Common myeloid progenitor, CD34-positive (primary cell): ENCODE measurements around the gene AKAP13.

Experiments
- CTCF ChIA-PET: fragments of 350-600 bp; sonication (Branson Sonifier 250); formaldehyde crosslinking; loops from one replicate; lab custom pipeline; 2021; ENCODE audit warnings: antibody characterized with exemption; lab: Charles Lee
- POLR2A ChIA-PET: fragments of 350-600 bp; sonication (Branson Sonifier 250); formaldehyde crosslinking; loops from one replicate; lab custom pipeline; 2021; ENCODE audit warnings: antibody characterized with exemption; lab: Charles Lee
- DNase-seq, 3 donors: peaks; one replicate each; pipeline versions ENCODE4 v3.0.0 to v3.0.0-alpha.2; 2013
- H3K27ac ChIP-seq, 2 experiments: 1 replicate in 1 of 2; 2 replicates in 1 of 2; pipeline ENCODE4 v1.7.0; 2013; ENCODE audit warnings: inconsistent platforms in 2 of 2, low read length in 2 of 2, mild to moderate bottlenecking in 2 of 2, low read depth in 1 of 2, moderate library complexity in 1 of 2; ENCODE audit not compliant: severe bottlenecking in 2 of 2, insufficient read depth in 1 of 2, poor library complexity in 1 of 2
- H3K27me3 ChIP-seq, 5 experiments: replicated peaks in 2 of 5; 1 replicate in 3 of 5; 2 replicates in 2 of 5; pipeline versions ENCODE4 v1.6.1 to v1.7.0; 2013; ENCODE audit warnings: low read length in 4 of 5, mild to moderate bottlenecking in 2 of 5, moderate library complexity in 2 of 5, inconsistent platforms in 1 of 5; ENCODE audit not compliant: insufficient read depth in 5 of 5, control insufficient read depth in 4 of 5
- H3K36me3 ChIP-seq, 4 experiments: 1 replicate in 2 of 4; 2 replicates in 2 of 4; pipeline versions ENCODE4 v1.6.1 to v1.7.0; 2013; ENCODE audit warnings: low read length in 3 of 4, control low read depth in 1 of 4, mild to moderate bottlenecking in 1 of 4; ENCODE audit not compliant: control insufficient read depth in 4 of 4, insufficient read depth in 4 of 4
- H3K4me1 ChIP-seq, 4 experiments: 1 replicate in 3 of 4; 2 replicates in 1 of 4; pipeline versions ENCODE4 v1.6.1 to v1.7.1; 2013; ENCODE audit warnings: low read length in 3 of 4, mild to moderate bottlenecking in 3 of 4, control low read depth in 1 of 4, inconsistent platforms in 1 of 4, moderate library complexity in 1 of 4; ENCODE audit not compliant: control insufficient read depth in 4 of 4, insufficient read depth in 4 of 4; ENCODE audit errors: control extremely low read depth in 1 of 4
- H3K4me3 ChIP-seq, 7 experiments: 1 replicate in 4 of 7; 2 replicates in 3 of 7; pipeline versions ENCODE4 v1.5.1 to v1.7.0; 2013; ENCODE audit warnings: mild to moderate bottlenecking in 7 of 7, low read length in 6 of 7, moderate library complexity in 6 of 7, inconsistent platforms in 2 of 7, low read depth in 2 of 7, control low read depth in 1 of 7; ENCODE audit not compliant: insufficient read depth in 4 of 7, control insufficient read depth in 1 of 7; ENCODE audit errors: extremely low read depth in 1 of 7
- H3K9me3 ChIP-seq, 5 experiments: 1 replicate in 4 of 5; 2 replicates in 1 of 5; pipeline versions ENCODE4 v1.6.1 to v1.7.1; 2013; ENCODE audit warnings: low read length in 4 of 5, mild to moderate bottlenecking in 2 of 5, inconsistent platforms in 1 of 5, low read depth in 1 of 5, moderate library complexity in 1 of 5; ENCODE audit not compliant: control insufficient read depth in 4 of 5, insufficient read depth in 2 of 5; ENCODE audit errors: control extremely low read depth in 1 of 5
- WGBS: methylation state at CpG from one replicate; pipeline ENCODE4 v1.1.5; 2013; ENCODE audit not compliant: insufficient coverage; 5-methylcytosine and 5-hydroxymethylcytosine counted together

The AKAP13 gene

DNA sequence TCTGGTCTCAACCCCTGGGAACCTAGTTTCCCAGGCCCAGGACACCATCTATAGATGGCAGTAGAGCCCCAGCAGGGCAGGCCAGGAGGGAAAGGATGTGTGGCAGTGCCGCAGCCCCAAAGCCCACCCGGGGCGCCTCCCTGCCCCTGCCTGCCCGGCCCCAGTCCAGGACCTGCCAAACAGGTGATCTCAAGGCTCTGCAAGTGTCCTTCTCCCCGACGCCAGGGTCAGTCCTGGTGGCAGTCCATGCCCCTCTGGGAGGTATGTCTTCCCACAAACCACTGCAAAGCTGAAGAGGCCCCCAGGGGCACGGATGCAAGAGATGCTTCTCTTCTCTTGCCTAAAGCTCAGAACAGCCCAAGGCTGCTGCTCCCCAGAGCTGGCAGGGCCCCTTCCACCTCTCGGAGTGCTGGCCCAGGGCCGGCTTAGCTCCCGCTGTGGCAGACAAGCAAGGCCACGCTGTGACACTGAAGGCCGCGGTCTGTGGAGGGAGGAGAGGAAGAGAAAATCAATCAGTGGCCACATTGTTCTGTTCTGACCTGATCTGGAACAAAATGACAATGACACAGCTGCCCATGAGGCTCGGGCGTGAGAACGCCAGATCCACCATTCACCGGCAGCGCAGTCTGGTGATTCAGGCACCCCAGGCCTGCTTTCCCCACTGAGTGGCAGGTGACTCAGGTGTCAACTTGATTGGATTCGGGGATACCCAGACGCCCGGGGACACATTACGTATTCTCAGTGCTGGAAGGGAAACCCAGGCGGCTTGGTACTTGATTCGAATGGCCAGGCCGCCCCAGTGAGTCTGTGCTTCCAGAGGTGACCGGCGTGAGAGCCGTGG, 380.3 kb downstream of the AKAP13 start:
- ChIA-PET CTCF (interaction anchor here (1.2 kb wide), 1 partner anchor 94 kb away, joined by 3 read pairs; no protein-coding TSS in a partner anchor), POLR2A (no interaction called here)
- DNase-seq, result no peak
- Histone ChIP-seq H3K36me3 (no peaks in the 10 kb centered on the region), H3K4me1 (no peaks in the 10 kb centered on the region), H3K27ac (no peak overlapping the region), H3K27me3 (no peaks in the 10 kb centered on the region), H3K9me3 (no peaks in the 10 kb centered on the region), H3K4me3 (no peak overlapping the region)
- WGBS, result 98% methylated on average over 26 of the region's 28 CpGs

GRCh38 chr15:85761635-85762034, 381.2 kb downstream of the AKAP13 start:
- CTCF ChIA-PET, result interaction anchor here (0.8 to 1.2 kb wide), 2 partner anchors 79 to 93 kb away, joined by 3 read pairs; no protein-coding TSS in a partner anchor
- Histone ChIP-seq H3K27me3 (no peaks in the 10 kb centered on the region), H3K27ac (no peak overlapping the region), H3K9me3 (no peaks in the 10 kb centered on the region), H3K4me3 (no peak overlapping the region), H3K36me3 (no peaks in the 10 kb centered on the region), H3K4me1 (no peaks in the 10 kb centered on the region)
- WGBS, result 100% methylated on average over 6 of the region's 9 CpGs
- POLR2A ChIA-PET, result interaction anchor here (0.6 kb wide), 2 partner anchors 23 to 100 kb away, joined by 3 to 6 read pairs; no protein-coding TSS in a partner anchor
- no peak for DNase-seq

- POLR2A ChIA-PET, result interaction anchor here (0.6 kb wide), 2 partner anchors 22 to 100 kb away, joined by 3 to 6 read pairs; no protein-coding TSS in a partner anchor
- 97% methylated on average over 15 of the region's 15 CpGs for WGBS
- H3K27ac ChIP-seq, result no peak overlapping the region
- H3K4me3 ChIP-seq, result no peak overlapping the region
- no peaks in the 10 kb centered on the region for H3K4me1 ChIP-seq
- DNase-seq, result no peak
- H3K9me3 ChIP-seq, result no peaks in the 10 kb centered on the region
- H3K27me3 ChIP-seq, result no peaks in the 10 kb centered on the region
- CTCF ChIA-PET, result interaction anchor here (0.8 kb wide), 1 partner anchor 78 kb away, joined by 3 read pairs; no protein-coding TSS in a partner anchor
- no peaks in the 10 kb centered on the region for H3K36me3 ChIP-seq
Observed at GRCh38 chr15:85762039-85762755, 381.8 kb downstream of the AKAP13 start.

GRCh38 chr15:85762756-85763127, 382.3 kb downstream of the AKAP13 start:
- ChIA-PET POLR2A (no interaction called here), CTCF (no interaction called here)
- H3K4me1 ChIP-seq, result no peaks in the 10 kb centered on the region
- H3K27ac ChIP-seq, result no peak overlapping the region
- DNase-seq, result no peak
- H3K27me3 ChIP-seq, result no peaks in the 10 kb centered on the region
- no peak overlapping the region for H3K4me3 ChIP-seq
- H3K9me3 ChIP-seq, result no peaks in the 10 kb centered on the region
- over 99% methylated on average over 8 of the region's 8 CpGs for WGBS
- no peaks in the 10 kb centered on the region for H3K36me3 ChIP-seq

- Histone ChIP-seq H3K27ac (no peak overlapping the region), H3K4me3 (no peak overlapping the region), H3K36me3 (no peaks in the 10 kb centered on the region), H3K27me3 (no peaks in the 10 kb centered on the region), H3K9me3 (no peaks in the 10 kb centered on the region), H3K4me1 (no peaks in the 10 kb centered on the region)
- 96% methylated on average over 16 of the region's 16 CpGs for WGBS
- ChIA-PET POLR2A (no interaction called here), CTCF (no interaction called here)
- no peak for DNase-seq
Observed at GRCh38 chr15:85763157-85763556, 382.8 kb downstream of the AKAP13 start.

DNA sequence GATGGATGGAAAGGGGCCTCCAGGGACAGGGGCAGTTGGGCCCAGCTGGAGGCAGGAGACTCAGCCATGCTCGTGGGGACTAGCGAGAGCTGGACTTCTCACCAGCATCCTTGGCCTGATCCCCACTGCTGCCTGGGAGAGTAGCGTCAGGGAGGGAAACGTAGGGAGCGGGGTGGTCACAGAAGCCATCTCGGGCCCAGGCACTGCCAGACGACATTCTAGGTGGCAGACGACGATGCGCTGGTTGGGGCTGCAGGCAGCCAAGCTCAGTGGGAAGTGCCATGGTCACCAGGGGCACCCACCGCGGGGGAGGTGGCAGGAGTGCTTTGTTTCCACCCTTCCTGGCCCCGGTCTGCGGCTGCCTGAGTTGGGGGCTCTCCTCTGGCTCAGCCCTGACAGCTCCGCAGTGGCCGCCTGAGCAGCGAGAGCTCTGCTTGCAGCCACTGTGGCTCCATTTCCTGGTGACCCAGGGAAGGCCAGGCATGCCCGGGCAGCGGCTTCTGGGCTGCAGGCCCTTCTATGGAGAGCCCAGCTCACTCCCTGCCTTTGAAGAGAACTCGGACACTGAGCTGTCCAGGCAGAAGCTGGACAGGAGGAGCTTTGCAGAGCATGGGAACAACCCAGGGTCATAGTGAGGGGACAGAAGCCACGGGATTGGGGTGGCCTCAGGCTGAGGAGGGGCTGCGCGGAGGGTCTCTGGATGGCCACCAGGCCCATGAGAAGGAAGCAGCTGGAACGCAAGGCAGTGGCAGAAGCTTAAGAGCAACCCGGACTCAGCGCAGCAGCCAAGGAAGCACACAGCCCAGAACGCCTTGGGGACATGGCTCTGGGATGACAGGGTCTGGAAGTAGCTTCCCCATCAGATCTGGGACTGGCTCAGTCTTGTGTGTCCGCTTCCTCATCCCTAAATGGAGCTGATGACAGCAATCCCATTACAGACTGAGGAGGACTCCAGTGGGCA, 383.6 kb downstream of the AKAP13 start:
- DNase-seq, result no peak
- 96% methylated on average over 26 of the region's 28 CpGs for WGBS
- no peaks in the 10 kb centered on the region for H3K9me3 ChIP-seq
- no peaks in the 10 kb centered on the region for H3K4me1 ChIP-seq
- H3K36me3 ChIP-seq, result peaks cover 0 to 3% (median 0%) of the 10 kb centered on the region in 4 experiments
- CTCF ChIA-PET, result interaction anchor here (0.9 to 1.6 kb wide), 4 partner anchors 14 to 26 kb away, joined by 3 to 4 read pairs (median 3); no protein-coding TSS in a partner anchor
- no peak overlapping the region for H3K4me3 ChIP-seq
- POLR2A ChIA-PET, result interaction anchor here (0.6 kb wide), 1 partner anchor 57 kb away, joined by 3 read pairs; no protein-coding TSS in a partner anchor
- no peaks in the 10 kb centered on the region for H3K27me3 ChIP-seq
- no peak overlapping the region for H3K27ac ChIP-seq
